Measurements from ENCODE around the gene FOXN1.
A peak's percentile ranks its signal among the peaks of the same experiment; 100 is the strongest.

The FOXN1 gene

DNA sequence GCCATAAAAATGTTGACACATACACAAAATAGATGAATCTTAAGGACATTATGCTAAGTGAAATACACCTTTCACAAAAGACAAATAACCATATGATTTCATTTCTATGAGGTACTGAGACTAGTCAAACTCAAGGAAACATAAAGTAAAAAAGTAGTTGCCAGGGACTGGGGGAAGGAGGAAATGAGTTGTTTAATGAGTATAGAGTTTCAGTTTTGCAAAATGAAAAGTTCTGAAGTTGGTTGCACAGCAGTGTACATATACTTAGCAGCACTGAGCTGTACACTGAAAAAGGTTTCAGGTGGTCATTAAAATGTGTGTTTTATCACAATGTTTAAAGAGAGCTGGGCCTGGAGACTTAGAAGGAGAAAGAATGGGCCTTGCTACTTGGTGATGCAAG lies 37.4 kb upstream of the FOXN1 start:
- no peak overlapping the region for H4K91ac ChIP-seq (ENCODE audit: low read depth, low read length)
- H4K12ac ChIP-seq (ENCODE audit: low read depth, low read length), result no peak overlapping the region
- H3K23ac ChIP-seq (ENCODE audit: low read length), result no peak overlapping the region
- no peak overlapping the region for H3K9ac ChIP-seq (ENCODE audit: low read length)
- no peak overlapping the region for H3K14ac ChIP-seq (ENCODE audit: low read length)
- H2AK5ac ChIP-seq (ENCODE audit: low read length), result no peak overlapping the region
- H2BK120ac ChIP-seq (ENCODE audit: insufficient read depth, low read length, poor library complexity), result no peak overlapping the region
- no peak overlapping the region for H4K8ac ChIP-seq (ENCODE audit: low read depth, low read length)
- no peak overlapping the region for H3K4me3 ChIP-seq (ENCODE audit: low read depth, low read length)
- H2BK5ac ChIP-seq (ENCODE audit: low read depth, low read length, poor library complexity), result no peak overlapping the region
- DNase-seq, result no peak
- H3K4me1 ChIP-seq (ENCODE audit: control insufficient read depth in 1 of 2, insufficient read depth in 2 of 2, low read length in 2 of 2), result peaks cover 2 to 4% of the 10 kb centered on the region in 2 experiments
- H3K4ac ChIP-seq (ENCODE audit: low read depth, low read length), result no peak overlapping the region
- no peak overlapping the region for H3K18ac ChIP-seq (ENCODE audit: low read length)
- H2AFZ ChIP-seq (ENCODE audit: insufficient read depth, low read length, poor library complexity), result no peak overlapping the region
- H3K4me2 ChIP-seq (ENCODE audit: low read length), result no peak overlapping the region
- no peaks in the 10 kb centered on the region for H3K27me3 ChIP-seq (ENCODE audit: insufficient read depth, low read length)
- no peaks in the 10 kb centered on the region for H3K36me3 ChIP-seq (ENCODE audit: control insufficient read depth in 1 of 2, insufficient read depth in 2 of 2, low read length in 2 of 2)
- no peak overlapping the region for H3K27ac ChIP-seq (ENCODE audit: low read depth, low read length)
- no peak overlapping the region for H2BK12ac ChIP-seq (ENCODE audit: low read length)
- no peaks in the 10 kb centered on the region for H3K79me2 ChIP-seq (ENCODE audit: control insufficient read depth, insufficient read depth, low read length, poor library complexity)
- no peaks in the 10 kb centered on the region for H3K79me1 ChIP-seq (ENCODE audit: low read length)
- H3K9me3 ChIP-seq (ENCODE audit: insufficient read depth, low read depth, low read length), result no peaks in the 10 kb centered on the region

- no peak overlapping the region for H3K18ac ChIP-seq (ENCODE audit: low read length)
- no peak overlapping the region for H2BK5ac ChIP-seq (ENCODE audit: low read depth, low read length, poor library complexity)
- H3K79me1 ChIP-seq (ENCODE audit: low read length), result no peaks in the 10 kb centered on the region
- H3K14ac ChIP-seq (ENCODE audit: low read length), result no peak overlapping the region
- no peak overlapping the region for H2BK12ac ChIP-seq (ENCODE audit: low read length)
- no peak overlapping the region for H3K4me3 ChIP-seq (ENCODE audit: low read depth, low read length)
- no peak overlapping the region for H4K8ac ChIP-seq (ENCODE audit: low read depth, low read length)
- no peak overlapping the region for H4K12ac ChIP-seq (ENCODE audit: low read depth, low read length)
- H3K27me3 ChIP-seq (ENCODE audit: insufficient read depth, low read length), result no peaks in the 10 kb centered on the region
- H3K4me1 ChIP-seq (ENCODE audit: control insufficient read depth in 1 of 2, insufficient read depth in 2 of 2, low read length in 2 of 2), result peaks cover 2 to 4% of the 10 kb centered on the region in 2 experiments
- no peak overlapping the region for H3K9ac ChIP-seq (ENCODE audit: low read length)
- H3K27ac ChIP-seq (ENCODE audit: low read depth, low read length), result no peak overlapping the region
- WGBS (ENCODE audit: extremely low coverage, insufficient coverage, insufficient read length), result no CpG with 5 or more reads among the region's 8 CpGs
- no peak overlapping the region for H2BK120ac ChIP-seq (ENCODE audit: insufficient read depth, low read length, poor library complexity)
- no peak overlapping the region for H3K4me2 ChIP-seq (ENCODE audit: low read length)
- H3K4ac ChIP-seq (ENCODE audit: low read depth, low read length), result no peak overlapping the region
- no peak overlapping the region for H2AFZ ChIP-seq (ENCODE audit: insufficient read depth, low read length, poor library complexity)
- no peaks in the 10 kb centered on the region for H3K79me2 ChIP-seq (ENCODE audit: control insufficient read depth, insufficient read depth, low read length, poor library complexity)
- no peak overlapping the region for H2AK5ac ChIP-seq (ENCODE audit: low read length)
- H3K36me3 ChIP-seq (ENCODE audit: control insufficient read depth in 1 of 2, insufficient read depth in 2 of 2, low read length in 2 of 2), result no peaks in the 10 kb centered on the region
- H3K23ac ChIP-seq (ENCODE audit: low read length), result no peak overlapping the region
- H3K9me3 ChIP-seq (ENCODE audit: insufficient read depth, low read depth, low read length), result no peaks in the 10 kb centered on the region
- no peak overlapping the region for H4K91ac ChIP-seq (ENCODE audit: low read depth, low read length)
- no peak for DNase-seq
Measured at GRCh38 chr17:28469376-28469775, 36.8 kb upstream of the FOXN1 start.

DNA sequence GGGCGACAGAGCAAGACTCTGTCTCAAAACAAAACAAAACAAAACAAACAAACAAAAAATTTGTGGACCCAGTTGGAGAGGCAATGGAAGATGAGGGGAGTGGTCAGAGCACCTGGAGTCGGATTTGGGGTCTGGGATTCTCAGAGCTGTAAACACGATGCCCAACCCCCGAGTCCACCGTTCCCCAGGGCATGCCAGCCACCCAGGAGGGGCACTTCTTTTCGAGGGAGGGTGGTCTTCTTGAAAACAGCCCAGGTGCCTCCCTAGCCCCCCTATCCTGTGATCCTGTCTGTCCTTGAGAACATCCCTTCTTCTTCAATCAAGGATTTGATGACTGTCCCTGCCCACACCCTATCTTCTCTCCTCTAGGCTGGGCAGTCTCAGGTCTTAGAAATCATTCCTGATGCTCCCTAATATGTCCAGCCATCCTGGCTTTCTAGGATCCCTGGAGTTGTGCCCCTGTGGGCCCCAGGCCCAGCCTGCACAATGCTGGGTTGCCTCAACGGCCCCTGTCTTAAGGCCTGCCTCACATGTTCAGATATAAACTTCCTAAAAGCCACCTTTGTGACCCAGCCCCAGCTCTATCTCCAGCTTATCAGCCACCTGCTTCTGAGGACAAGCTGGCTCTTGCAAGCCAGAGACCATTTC lies 35.8 kb upstream of the FOXN1 start:
- peaks cover 2 to 4% of the 10 kb centered on the region in 2 experiments for H3K4me1 ChIP-seq (ENCODE audit: control insufficient read depth in 1 of 2, insufficient read depth in 2 of 2, low read length in 2 of 2)
- no peaks in the 10 kb centered on the region for H3K79me1 ChIP-seq (ENCODE audit: low read length)
- no peak overlapping the region for H3K14ac ChIP-seq (ENCODE audit: low read length)
- no peaks in the 10 kb centered on the region for H3K36me3 ChIP-seq (ENCODE audit: control insufficient read depth in 1 of 2, insufficient read depth in 2 of 2, low read length in 2 of 2)
- H4K91ac ChIP-seq (ENCODE audit: low read depth, low read length), result no peak overlapping the region
- no peak overlapping the region for H3K23ac ChIP-seq (ENCODE audit: low read length)
- H4K12ac ChIP-seq (ENCODE audit: low read depth, low read length), result no peak overlapping the region
- no peak overlapping the region for H2AFZ ChIP-seq (ENCODE audit: insufficient read depth, low read length, poor library complexity)
- no peak for DNase-seq
- H4K8ac ChIP-seq (ENCODE audit: low read depth, low read length), result no peak overlapping the region
- H3K27me3 ChIP-seq (ENCODE audit: insufficient read depth, low read length), result no peaks in the 10 kb centered on the region
- H3K27ac ChIP-seq (ENCODE audit: low read depth, low read length), result no peak overlapping the region
- no peaks in the 10 kb centered on the region for H3K79me2 ChIP-seq (ENCODE audit: control insufficient read depth, insufficient read depth, low read length, poor library complexity)
- H3K4me2 ChIP-seq (ENCODE audit: low read length), result no peak overlapping the region
- H3K18ac ChIP-seq (ENCODE audit: low read length), result no peak overlapping the region
- WGBS (ENCODE audit: extremely low coverage, insufficient coverage, insufficient read length), result no CpG with 5 or more reads among the region's 7 CpGs
- H3K4ac ChIP-seq (ENCODE audit: low read depth, low read length), result no peak overlapping the region
- H3K9me3 ChIP-seq (ENCODE audit: insufficient read depth, low read depth, low read length), result no peaks in the 10 kb centered on the region
- H2BK120ac ChIP-seq (ENCODE audit: insufficient read depth, low read length, poor library complexity), result no peak overlapping the region
- no peak overlapping the region for H2BK12ac ChIP-seq (ENCODE audit: low read length)
- no peak overlapping the region for H2AK5ac ChIP-seq (ENCODE audit: low read length)
- no peak overlapping the region for H3K9ac ChIP-seq (ENCODE audit: low read length)
- no peak overlapping the region for H2BK5ac ChIP-seq (ENCODE audit: low read depth, low read length, poor library complexity)
- no peak overlapping the region for H3K4me3 ChIP-seq (ENCODE audit: low read depth, low read length)

DNA sequence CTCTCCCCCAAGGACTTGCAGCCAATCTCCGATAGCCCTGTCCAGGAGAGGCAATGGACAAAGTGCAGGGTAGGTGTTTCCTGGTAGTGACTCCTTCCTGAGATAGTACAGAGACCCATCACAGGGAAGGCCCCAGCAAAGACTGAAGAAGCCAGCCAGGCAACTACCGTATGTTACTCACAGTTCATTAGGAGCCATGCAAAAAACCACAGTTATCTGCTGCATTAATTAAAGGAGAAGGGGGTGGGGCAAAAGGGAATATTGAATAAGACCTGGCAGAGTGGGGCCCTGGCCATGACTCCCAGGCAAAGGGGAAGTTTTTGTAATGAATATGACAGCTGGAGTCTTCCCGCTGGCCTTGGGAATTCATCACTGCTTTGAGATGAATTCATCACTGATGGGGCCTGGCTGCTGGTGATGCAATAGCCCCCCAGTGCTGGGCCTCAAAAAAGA lies 35.2 kb upstream of the FOXN1 start:
- Histone ChIP-seq H3K14ac (ENCODE audit: low read length) (no peak overlapping the region), H2AFZ (ENCODE audit: insufficient read depth, low read length, poor library complexity) (no peak overlapping the region), H3K4me1 (ENCODE audit: control insufficient read depth in 1 of 2, insufficient read depth in 2 of 2, low read length in 2 of 2) (peaks cover 2 to 4% of the 10 kb centered on the region in 2 experiments), H3K4me2 (ENCODE audit: low read length) (no peak overlapping the region), H3K18ac (ENCODE audit: low read length) (no peak overlapping the region), H3K27ac (ENCODE audit: low read depth, low read length) (no peak overlapping the region), H3K79me2 (ENCODE audit: control insufficient read depth, insufficient read depth, low read length, poor library complexity) (no peaks in the 10 kb centered on the region), H4K12ac (ENCODE audit: low read depth, low read length) (no peak overlapping the region), H3K79me1 (ENCODE audit: low read length) (no peaks in the 10 kb centered on the region), H4K8ac (ENCODE audit: low read depth, low read length) (no peak overlapping the region), H2BK12ac (ENCODE audit: low read length) (no peak overlapping the region), H3K4me3 (ENCODE audit: low read depth, low read length) (no peak overlapping the region), H4K91ac (ENCODE audit: low read depth, low read length) (no peak overlapping the region), H3K27me3 (ENCODE audit: insufficient read depth, low read length) (no peaks in the 10 kb centered on the region), H3K9me3 (ENCODE audit: insufficient read depth, low read depth, low read length) (no peaks in the 10 kb centered on the region), H2AK5ac (ENCODE audit: low read length) (no peak overlapping the region), H3K23ac (ENCODE audit: low read length) (no peak overlapping the region), H2BK120ac (ENCODE audit: insufficient read depth, low read length, poor library complexity) (no peak overlapping the region), H3K9ac (ENCODE audit: low read length) (no peak overlapping the region), H3K36me3 (ENCODE audit: control insufficient read depth in 1 of 2, insufficient read depth in 2 of 2, low read length in 2 of 2) (no peaks in the 10 kb centered on the region), H3K4ac (ENCODE audit: low read depth, low read length) (no peak overlapping the region), H2BK5ac (ENCODE audit: low read depth, low read length, poor library complexity) (no peak overlapping the region)
- DNase-seq, result peak in 1 of 2 donors; percentile 15
- no CpG with 5 or more reads among the region's 3 CpGs for WGBS (ENCODE audit: extremely low coverage, insufficient coverage, insufficient read length)

Measured in trophoblast cell (in vitro differentiated cells and primary cell).